Neural progenitor cell (in vitro differentiated cells): ENCODE measurements around the gene GPRC6A. TPM values are rescaled to one million over a fixed set of nuclear protein-coding genes. Genes with fewer than 3 reads are reported as not detected.

Source experiments
- DNase-seq: peaks from one replicate; pipeline ENCODE4 v3.0.0-alpha.2; 2016; ENCODE audit warnings: low spot score
- H2AFZ ChIP-seq: fragments of 200-600 bp; sonication (generic); replicated peaks from 2 replicates; pipeline ENCODE4 v1.6.1; 2016; ENCODE audit warnings: antibody characterized with exemption
- H3F3A ChIP-seq: fragments of 200-600 bp; sonication (generic); 2 replicates; pipeline ENCODE4 v1.6.1; 2016; ENCODE audit warnings: antibody characterized with exemption, low read depth
- H3K27ac ChIP-seq: fragments of 200-600 bp; sonication (generic); 2 replicates; pipeline ENCODE4 v1.5.1; 2016; ENCODE audit warnings: mild to moderate bottlenecking
- H3K27me3 ChIP-seq: fragments of 200-600 bp; sonication (generic); 2 replicates; pipeline ENCODE4 v1.6.1; 2016; ENCODE audit warnings: mild to moderate bottlenecking, moderate library complexity
- H3K36me3 ChIP-seq: fragments of 200-600 bp; sonication (generic); 2 replicates; pipeline ENCODE4 v1.5.1; 2016
- H3K4me1 ChIP-seq: fragments of 200-600 bp; sonication (generic); 2 replicates; pipeline ENCODE4 v1.6.1; 2016; ENCODE audit warnings: mixed run types
- H3K4me2 ChIP-seq: fragments of 200-600 bp; sonication (generic); 2 replicates; pipeline ENCODE4 v1.6.1; 2016
- H3K4me3 ChIP-seq: fragments of 200-600 bp; sonication (generic); 2 replicates; pipeline ENCODE4 v1.5.1; 2016
- H3K79me2 ChIP-seq: fragments of 200-600 bp; sonication (generic); 2 replicates; pipeline ENCODE4 v1.6.1; 2016; ENCODE audit warnings: low read depth
- H3K9ac ChIP-seq: fragments of 200-600 bp; sonication (generic); 2 replicates; pipeline ENCODE4 v1.6.1; 2016
- H3K9me3 ChIP-seq: fragments of 200-600 bp; sonication (generic); 2 replicates; pipeline ENCODE4 v1.5.1; 2016; ENCODE audit warnings: low read depth
- H4K20me1 ChIP-seq: fragments of 200-600 bp; sonication (generic); 2 replicates; pipeline ENCODE4 v1.6.1; 2016; ENCODE audit warnings: low read depth
- H3K27ac Mint-ChIP-seq: 3 replicates; pipeline ENCODE4 v1.8.0; 2021; ENCODE audit warnings: mixed read lengths
- H3K27me3 Mint-ChIP-seq: 2 replicates; pipeline ENCODE4 v1.8.0; 2022; ENCODE audit warnings: low read depth, mild to moderate bottlenecking, inconsistent platforms, moderate library complexity, mixed read lengths; ENCODE audit not compliant: insufficient read depth
- H3K36me3 Mint-ChIP-seq: 3 replicates; pipeline ENCODE4 v1.8.0; 2021; ENCODE audit warnings: mixed read lengths
- H3K4me1 Mint-ChIP-seq: 3 replicates; pipeline ENCODE4 v1.8.0; 2021; ENCODE audit warnings: mixed read lengths
- H3K4me3 Mint-ChIP-seq: 3 replicates; pipeline ENCODE4 v1.8.0; 2021; ENCODE audit warnings: mild to moderate bottlenecking, moderate library complexity, mixed read lengths
- H3K9me3 Mint-ChIP-seq: 3 replicates; pipeline ENCODE4 v1.8.0; 2020; ENCODE audit warnings: mixed read lengths
- CTCF ChIP-seq: fragments of 200-600 bp; sonication (generic); IDR thresholded peaks from 2 replicates; pipeline ENCODE4 v1.5.1; 2017; ENCODE audit warnings: antibody characterized with exemption, mild to moderate bottlenecking
- EZH2 ChIP-seq: fragments of 200-600 bp; sonication (generic); IDR thresholded peaks from 2 replicates; pipeline ENCODE4 v1.6.1; 2017; ENCODE audit warnings: antibody characterized with exemption, mild to moderate bottlenecking, moderate library complexity
- EZH2phosphoT487 ChIP-seq: fragments of 200-600 bp; sonication (generic); IDR thresholded peaks from 2 replicates; pipeline ENCODE4 v1.6.1; 2017; ENCODE audit warnings: antibody characterized with exemption
- total RNA-seq: library from RNA; depleted of rRNA; stranded (reverse); fragments of >200 nt; gene quantifications from 2 replicates; pipeline ENCODE4 v1.2.3, GENCODE V29; 2015; ENCODE audit warnings: low replicate concordance

The GPRC6A gene
- total RNA-seq, 1 donor from 2014 or later: not detected

- no peak overlapping the region for H2AFZ ChIP-seq
- H3K4me3 Mint-ChIP-seq: no peak overlapping the region
- no peak for DNase-seq
- H3K27ac ChIP-seq: no peak overlapping the region
- peaks cover 2% of the 10 kb centered on the region for H3K27me3 Mint-ChIP-seq
- no peak overlapping the region for H3K4me2 ChIP-seq
- peaks cover 4% of the 10 kb centered on the region for H3K27me3 ChIP-seq
- H3K9me3 Mint-ChIP-seq: no peaks in the 10 kb centered on the region
- no peaks in the 10 kb centered on the region for H3K36me3 ChIP-seq
- no peaks in the 10 kb centered on the region for H3K36me3 Mint-ChIP-seq
- H3K79me2 ChIP-seq: no peaks in the 10 kb centered on the region
- TF ChIP-seq EZH2phosphoT487 (no peak), EZH2 (no peak), CTCF (no peak)
- H4K20me1 ChIP-seq: no peaks in the 10 kb centered on the region
- no peaks in the 10 kb centered on the region for H3K4me1 Mint-ChIP-seq
- no peak overlapping the region for H3K9ac ChIP-seq
- H3K9me3 ChIP-seq: no peaks in the 10 kb centered on the region
- no peak overlapping the region for H3K27ac Mint-ChIP-seq
- H3K4me3 ChIP-seq: no peak overlapping the region
- H3F3A ChIP-seq: no peaks in the 10 kb centered on the region
- no peaks in the 10 kb centered on the region for H3K4me1 ChIP-seq
Observed at GRCh38 chr6:116772450-116772849, 56.4 kb downstream of the GPRC6A start.

GRCh38 chr6:116767715-116768114 lies 61.2 kb downstream of the GPRC6A start:
- Histone ChIP-seq H3K27ac (no peak overlapping the region), H3K79me2 (no peaks in the 10 kb centered on the region), H3K27me3 (peaks cover 51% of the 10 kb centered on the region), H3K4me2 (no peak overlapping the region), H4K20me1 (no peaks in the 10 kb centered on the region), H3K9me3 (no peaks in the 10 kb centered on the region), H3K36me3 (no peaks in the 10 kb centered on the region), H3K4me3 (no peak overlapping the region), H3F3A (peaks cover 11% of the 10 kb centered on the region), H2AFZ (no peak overlapping the region), H3K4me1 (no peaks in the 10 kb centered on the region), H3K9ac (no peak overlapping the region)
- Mint-ChIP-seq H3K36me3 (no peaks in the 10 kb centered on the region), H3K27ac (no peak overlapping the region), H3K9me3 (no peaks in the 10 kb centered on the region), H3K27me3 (peaks cover 23% of the 10 kb centered on the region), H3K4me3 (no peak overlapping the region), H3K4me1 (peaks cover 6% of the 10 kb centered on the region)
- TF ChIP-seq EZH2 (no peak), EZH2phosphoT487 (no peak), CTCF (no peak)
- no peak for DNase-seq

GRCh38 chr6:116766506-116767176 lies 62.2 kb downstream of the GPRC6A start:
- no peaks in the 10 kb centered on the region for H3K36me3 ChIP-seq
- DNase-seq: no peak
- no peaks in the 10 kb centered on the region for H3K9me3 Mint-ChIP-seq
- H3K27me3 Mint-ChIP-seq: peaks cover 23% of the 10 kb centered on the region
- H2AFZ ChIP-seq: no peak overlapping the region
- no peak overlapping the region for H3K27ac ChIP-seq
- TF ChIP-seq CTCF: no peak
- TF ChIP-seq EZH2: no peak
- no peak for TF ChIP-seq EZH2phosphoT487
- no peaks in the 10 kb centered on the region for H3K79me2 ChIP-seq
- H3K9ac ChIP-seq: no peak overlapping the region
- peaks cover 6% of the 10 kb centered on the region for H3K4me1 Mint-ChIP-seq
- no peak overlapping the region for H3K4me3 ChIP-seq
- H3F3A ChIP-seq: peaks cover 11% of the 10 kb centered on the region
- no peaks in the 10 kb centered on the region for H3K4me1 ChIP-seq
- peak overlapping the region; percentile 90 for H3K4me3 Mint-ChIP-seq
- no peaks in the 10 kb centered on the region for H3K9me3 ChIP-seq
- H3K4me2 ChIP-seq: no peak overlapping the region
- H3K27ac Mint-ChIP-seq: no peak overlapping the region
- peaks cover 62% of the 10 kb centered on the region for H3K27me3 ChIP-seq
- H3K36me3 Mint-ChIP-seq: no peaks in the 10 kb centered on the region
- H4K20me1 ChIP-seq: no peaks in the 10 kb centered on the region
